ENCODE results near the gene IGF2R. TPM values are rescaled to one million over a fixed set of nuclear protein-coding genes. Genes with fewer than 3 reads are reported as not detected.
"Not testable (repeated sequence)": the region's sequence is repeated elsewhere in the genome, so short reads cannot be mapped to it uniquely, and the experiment has no call there.

IGF2R gene
- total RNA-seq, 1 experiment from 2014 or later: 35.9 TPM

GRCh38 chr6:160133441-160134336, 164.8 kb downstream of the IGF2R start:
- H3K9me3 ChIP-seq: no peaks in the 10 kb centered on the region
- H3K4me3 ChIP-seq: no peak overlapping the region
- no peak for DNase-seq
- no peaks in the 10 kb centered on the region for H3K27me3 ChIP-seq
- H3K36me3 ChIP-seq: no peaks in the 10 kb centered on the region

GRCh38 chr6:160134337-160134751, 165.5 kb downstream of the IGF2R start:
- not testable (repeated sequence) for H3K9me3 ChIP-seq, H3K4me3 ChIP-seq, DNase-seq, H3K36me3 ChIP-seq, H3K27me3 ChIP-seq

DNA sequence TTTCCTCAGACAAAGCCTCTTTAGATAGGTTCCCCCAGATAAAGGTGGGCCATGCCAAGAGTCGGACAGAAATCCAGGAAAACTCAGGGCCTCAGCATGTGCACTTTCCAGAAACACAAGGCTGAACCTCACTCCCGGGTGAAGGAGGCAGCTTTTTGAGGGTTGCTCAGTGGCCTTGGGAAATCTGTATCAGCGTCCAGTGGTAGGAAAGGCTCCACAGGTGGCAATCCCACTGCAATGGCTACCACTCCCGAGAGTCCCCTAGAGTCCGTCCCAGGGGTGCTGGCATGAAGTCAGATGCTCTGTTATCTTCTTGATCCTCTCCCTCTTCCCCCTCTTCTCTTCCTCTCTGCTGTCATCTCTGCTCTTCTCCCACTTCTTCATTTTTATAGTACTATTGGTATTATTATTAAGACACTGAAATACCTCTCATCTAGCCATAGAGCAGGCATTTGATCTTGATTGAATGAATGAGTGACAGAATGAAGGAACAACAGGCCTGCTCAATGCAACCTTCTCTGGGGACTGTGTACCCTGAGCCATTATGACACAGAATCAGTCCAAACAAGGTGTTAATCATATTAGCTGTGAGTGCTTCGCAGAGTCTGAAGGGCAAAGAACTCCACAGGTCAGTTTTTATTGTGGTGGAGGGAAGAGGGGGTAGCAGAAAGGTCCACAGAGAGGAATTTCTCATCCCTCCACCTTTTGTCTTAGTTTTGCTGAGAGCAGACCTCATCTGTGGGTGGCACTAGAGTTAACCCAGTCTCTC, 166.1 kb downstream of the IGF2R start:
- no peak overlapping the region for H3K4me3 ChIP-seq
- no peak for DNase-seq

DNA sequence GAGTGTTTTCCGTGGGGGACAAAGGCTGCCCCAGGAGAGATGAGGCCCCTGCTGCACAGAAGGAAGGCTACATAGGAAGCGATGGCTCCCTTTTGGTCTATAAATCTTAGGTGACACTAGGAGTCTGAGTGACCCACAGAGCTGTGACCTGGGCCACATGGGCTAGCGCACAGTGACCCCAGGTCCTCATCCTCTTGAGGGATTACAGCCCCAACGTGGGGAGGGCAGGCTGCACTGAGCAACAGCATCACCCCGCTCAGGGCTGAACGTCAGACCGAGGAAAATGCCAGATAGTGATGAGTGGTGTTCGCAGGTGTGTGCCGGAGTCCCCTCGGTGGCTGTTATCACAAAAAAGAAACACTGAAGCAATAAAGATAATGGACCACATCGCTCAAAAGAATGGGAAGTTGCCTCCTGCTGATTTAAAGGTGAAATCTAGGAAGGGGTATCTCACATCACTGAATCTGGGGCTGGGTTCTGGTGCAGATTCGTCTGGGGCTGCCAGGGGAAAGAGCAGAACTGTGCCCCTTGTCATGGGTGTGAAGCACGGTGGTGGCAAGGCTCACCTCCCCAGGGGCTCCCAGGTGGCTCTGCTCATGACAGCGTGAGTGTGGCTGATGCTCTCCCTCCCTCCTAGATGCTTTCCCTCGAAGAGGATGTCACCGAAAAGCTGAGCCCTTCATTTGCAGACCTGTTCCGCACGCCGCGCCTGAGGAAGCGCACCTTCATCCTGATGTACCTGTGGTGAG, 167.2 kb downstream of the IGF2R start:
- Histone ChIP-seq H3K36me3 (no peaks in the 10 kb centered on the region), H3K9me3 (no peaks in the 10 kb centered on the region), H3K4me3 (no peak overlapping the region), H3K27me3 (no peaks in the 10 kb centered on the region)
- DNase-seq: no peak

More for the DNA sequence above, 166.1 kb downstream of the IGF2R start:
- no peaks in the 10 kb centered on the region for H3K27me3 ChIP-seq
- no peaks in the 10 kb centered on the region for H3K9me3 ChIP-seq
- no peaks in the 10 kb centered on the region for H3K36me3 ChIP-seq

- H3K36me3 ChIP-seq: no peaks in the 10 kb centered on the region
- H3K4me3 ChIP-seq: no peak overlapping the region
- H3K27me3 ChIP-seq: no peaks in the 10 kb centered on the region
- DNase-seq: no peak
- H3K9me3 ChIP-seq: no peaks in the 10 kb centered on the region
Observed at GRCh38 chr6:160137130-160137988, 168.5 kb downstream of the IGF2R start.

- no peaks in the 10 kb centered on the region for H3K36me3 ChIP-seq
- H3K27me3 ChIP-seq: no peaks in the 10 kb centered on the region
- DNase-seq: peak; percentile 28
- H3K4me3 ChIP-seq: no peak overlapping the region
- no peaks in the 10 kb centered on the region for H3K9me3 ChIP-seq
Observed at GRCh38 chr6:160137989-160138835, 169.3 kb downstream of the IGF2R start.

DNA sequence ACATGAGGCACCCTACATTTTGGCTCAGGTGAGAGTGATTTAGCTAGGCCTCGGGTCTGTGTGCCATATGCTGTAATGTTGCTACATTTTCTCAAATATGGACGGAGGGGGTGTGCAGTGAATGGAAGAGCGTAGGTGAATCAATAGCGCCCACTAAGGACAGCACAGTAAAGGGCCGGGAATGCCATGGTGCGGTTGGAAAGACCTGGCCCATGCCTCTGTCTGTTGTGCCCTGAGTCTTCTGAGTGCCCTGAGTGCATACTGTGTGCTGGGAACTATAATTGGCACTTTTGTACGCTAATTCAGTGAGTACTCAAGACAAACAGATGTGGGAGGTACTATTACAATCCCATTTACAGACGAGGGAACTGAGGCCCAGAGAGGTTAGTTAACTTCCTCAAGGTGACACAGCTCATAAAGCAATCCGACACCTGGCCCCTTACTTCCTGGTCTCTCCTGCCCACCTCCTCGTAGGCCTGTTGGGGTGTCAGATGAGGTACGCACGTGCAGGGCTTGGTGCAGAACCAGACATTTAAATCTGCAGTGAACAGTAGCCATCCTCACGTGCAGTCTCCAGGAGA, 170.0 kb downstream of the IGF2R start:
- Histone ChIP-seq H3K9me3 (no peaks in the 10 kb centered on the region), H3K4me3 (no peak overlapping the region), H3K27me3 (no peaks in the 10 kb centered on the region), H3K36me3 (no peaks in the 10 kb centered on the region)
- no peak for DNase-seq

DNA sequence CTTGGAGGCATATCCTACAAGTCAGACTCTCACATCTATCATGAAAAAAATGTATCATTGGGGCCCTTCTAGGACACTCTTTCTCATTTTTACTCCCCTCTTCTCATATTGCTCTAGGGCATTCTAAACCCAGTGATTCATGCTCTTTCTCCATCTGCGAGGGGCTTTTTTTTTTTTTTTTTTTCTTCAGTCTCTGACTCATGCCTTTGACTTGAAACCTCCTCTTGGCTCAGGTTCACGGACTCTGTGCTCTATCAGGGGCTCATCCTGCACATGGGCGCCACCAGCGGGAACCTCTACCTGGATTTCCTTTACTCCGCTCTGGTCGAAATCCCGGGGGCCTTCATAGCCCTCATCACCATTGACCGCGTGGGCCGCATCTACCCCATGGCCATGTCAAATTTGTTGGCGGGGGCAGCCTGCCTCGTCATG, 170.6 kb downstream of the IGF2R start:
- DNase-seq: no peak
- Histone ChIP-seq H3K27me3 (no peaks in the 10 kb centered on the region), H3K9me3 (no peaks in the 10 kb centered on the region), H3K36me3 (no peaks in the 10 kb centered on the region), H3K4me3 (no peak overlapping the region)

DNA sequence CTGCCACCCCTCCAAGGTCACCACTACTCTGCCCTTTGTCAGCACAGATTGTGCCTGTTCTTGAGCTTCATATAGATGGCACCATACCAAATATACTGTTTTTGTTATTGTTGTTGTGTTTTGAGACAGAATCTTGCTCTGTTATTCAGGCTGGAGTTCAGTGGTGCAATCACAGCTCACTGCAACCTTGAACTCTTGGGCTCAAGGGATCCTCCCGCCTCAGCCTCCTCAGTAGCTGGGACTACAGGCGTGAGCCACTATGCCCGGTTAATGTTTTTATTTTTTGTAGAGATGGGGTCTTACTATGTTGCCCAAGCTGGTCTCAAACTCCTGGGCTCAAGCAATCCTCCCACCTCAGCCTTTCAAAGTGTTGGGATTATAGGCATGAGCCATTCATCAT, 171.6 kb downstream of the IGF2R start:
- H3K4me3 ChIP-seq, H3K36me3 ChIP-seq, DNase-seq, H3K9me3 ChIP-seq, H3K27me3 ChIP-seq: not testable (repeated sequence)

GRCh38 chr6:160141001-160141726, 172.3 kb downstream of the IGF2R start:
- Histone ChIP-seq H3K4me3 (no peak overlapping the region), H3K36me3 (no peaks in the 10 kb centered on the region), H3K9me3 (no peaks in the 10 kb centered on the region), H3K27me3 (no peaks in the 10 kb centered on the region)
- peak; percentile 48 for DNase-seq

GRCh38 chr6:160142115-160142715, 173.3 kb downstream of the IGF2R start:
- no peaks in the 10 kb centered on the region for H3K27me3 ChIP-seq
- H3K9me3 ChIP-seq: no peaks in the 10 kb centered on the region
- H3K4me3 ChIP-seq: no peak overlapping the region
- DNase-seq: no peak
- H3K36me3 ChIP-seq: no peaks in the 10 kb centered on the region

DNA sequence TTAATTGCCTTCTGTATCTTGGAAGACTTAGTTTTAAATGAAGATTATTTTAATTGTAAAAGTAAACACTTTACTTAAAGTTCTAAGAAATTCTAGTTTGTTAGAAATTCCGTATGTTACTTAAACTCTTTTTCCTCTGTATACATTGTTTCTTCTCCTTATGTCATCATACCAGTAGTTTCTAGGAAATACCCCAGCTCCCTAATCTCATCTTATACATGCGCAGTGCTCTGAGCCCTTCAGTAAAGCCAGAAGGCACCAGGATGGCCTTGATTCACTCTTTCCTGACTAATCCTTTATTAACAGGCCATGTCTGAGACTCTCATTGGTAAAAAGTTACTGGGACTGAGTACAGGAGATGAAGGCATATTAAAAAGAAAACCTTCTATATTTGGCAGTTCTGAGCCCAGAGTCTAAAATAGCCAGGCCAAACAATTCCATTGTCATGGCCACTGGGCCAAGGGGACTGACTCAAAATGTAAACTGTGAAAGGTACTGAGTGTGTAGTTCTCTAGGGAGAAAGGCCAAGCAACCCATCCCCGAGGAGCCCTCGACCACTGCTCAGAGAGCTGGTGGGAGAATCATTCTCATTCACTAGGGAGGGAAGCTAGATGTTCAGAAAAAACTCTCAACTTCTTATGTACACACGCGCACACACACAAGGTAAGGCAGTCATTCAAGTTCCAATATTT, 177.7 kb downstream of the IGF2R start:
- Histone ChIP-seq H3K36me3 (no peaks in the 10 kb centered on the region), H3K27me3 (no peaks in the 10 kb centered on the region), H3K4me3 (no peak overlapping the region), H3K9me3 (no peaks in the 10 kb centered on the region)
- DNase-seq: no peak

- no peak for DNase-seq
Observed at GRCh38 chr6:160147146-160147536, 178.3 kb downstream of the IGF2R start.

DNA sequence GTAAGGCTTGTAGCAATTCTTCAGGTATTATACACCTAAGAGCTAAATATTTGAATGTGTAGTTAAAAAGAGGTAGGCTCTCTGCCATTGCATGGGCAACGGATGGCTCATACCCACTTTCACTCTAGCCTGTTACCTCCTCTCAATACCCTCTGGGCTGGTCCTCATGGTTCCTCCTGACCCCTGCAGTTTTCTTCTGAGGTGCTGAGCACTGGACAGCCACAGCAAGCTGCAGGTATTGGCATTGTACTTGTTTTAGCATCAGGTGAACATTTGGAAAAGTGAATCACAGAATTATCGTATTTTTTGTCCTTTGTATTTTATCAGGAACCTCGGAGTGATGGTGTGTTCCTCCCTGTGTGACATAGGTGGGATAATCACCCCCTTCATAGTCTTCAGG, 185.6 kb downstream of the IGF2R start:
- no peak for DNase-seq

More at GRCh38 chr6:160147146-160147536, 178.3 kb downstream of the IGF2R start:
- no peaks in the 10 kb centered on the region for H3K27me3 ChIP-seq
- no peaks in the 10 kb centered on the region for H3K9me3 ChIP-seq
- H3K36me3 ChIP-seq: no peaks in the 10 kb centered on the region
- no peak overlapping the region for H3K4me3 ChIP-seq

More for the DNA sequence above, 185.6 kb downstream of the IGF2R start:
- Histone ChIP-seq H3K27me3 (no peaks in the 10 kb centered on the region), H3K4me3 (no peak overlapping the region), H3K36me3 (no peaks in the 10 kb centered on the region), H3K9me3 (no peaks in the 10 kb centered on the region; the same call in 1 of the 2 replicates)
